ENCODE results near the gene OR2AG2. TPM values are rescaled to one million over a fixed set of nuclear protein-coding genes. Genes with fewer than 3 reads are reported as not detected.

The OR2AG2 gene
- total RNA-seq, 1 donor from 2014 or later = not detected

Other genes with a start within 250 kb of the OR2AG2 start
- gene RRP8, start 168.4 kb downstream of the OR2AG2 start, total RNA-seq = 20.9 TPM
- 208 TPM for gene ILK, start 168.2 kb downstream of the OR2AG2 start, total RNA-seq
- gene TAF10, start 159.8 kb downstream of the OR2AG2 start, total RNA-seq = 79.4 TPM
- 100 TPM for gene TPP1, start 152.6 kb downstream of the OR2AG2 start, total RNA-seq
- gene DCHS1, start 116.2 kb downstream of the OR2AG2 start, total RNA-seq = 22.7 TPM
- gene MRPL17, start 88.6 kb downstream of the OR2AG2 start, total RNA-seq = 25.5 TPM
- gene OR2AG1, start 11.0 kb upstream of the OR2AG2 start, total RNA-seq = not detected
- 0.18 TPM for gene OR6A2, start 27.7 kb upstream of the OR2AG2 start, total RNA-seq
- gene OR10A5, start 73.7 kb upstream of the OR2AG2 start, total RNA-seq = not detected
- gene OR10A2, start 91.1 kb upstream of the OR2AG2 start, total RNA-seq = not detected
- gene OR10A4, start 104.6 kb upstream of the OR2AG2 start, total RNA-seq = not detected
- gene OR2D2, start 120.5 kb upstream of the OR2AG2 start, total RNA-seq = not detected
- not detected for gene OR2D3, start 149.0 kb upstream of the OR2AG2 start, total RNA-seq
- 0.80 TPM for gene ZNF215, start 154.4 kb upstream of the OR2AG2 start, total RNA-seq
- gene ZNF214, start 248.4 kb upstream of the OR2AG2 start, total RNA-seq = 8.3 TPM
- gene NLRP14, start 248.5 kb upstream of the OR2AG2 start, total RNA-seq = 0.53 TPM

All from sciatic nerve (tissue), 1 donor.